Natural killer cell (primary cell): ENCODE measurements around the gene RTL10. TPM values are rescaled to one million over a fixed set of nuclear protein-coding genes. Genes with fewer than 3 reads are reported as not detected.
"Not testable (repeated sequence)": the region's sequence is repeated elsewhere in the genome, so short reads cannot be mapped to it uniquely, and the experiment has no call there.

ENCODE experiments used
- ATAC-seq, 3 donors: fragments of 150-1000 bp in 2 of 3; fragments of 200-7000 bp in 1 of 3; cut with Tn5 transposase; 1 replicate in 1 of 3; 2 replicates in 2 of 3; pipeline ENCODE4 v1.10.0; 2021; ENCODE audit warnings: mild to moderate bottlenecking in 2 of 3, moderate library complexity in 2 of 3
- DNase-seq, 2 donors: peaks; one replicate each; pipeline versions ENCODE4 v3.0.0 to v3.0.0-alpha.2; 2013 to 2021; ENCODE audit warnings: mixed read lengths in 1 of 2
- H3K27ac ChIP-seq: one replicate; pipeline ENCODE4 v1.5.1; 2013; ENCODE audit warnings: mild to moderate bottlenecking, low read length
- H3K27me3 ChIP-seq: one replicate; pipeline ENCODE4 v1.6.1; 2013; ENCODE audit warnings: low read length; ENCODE audit not compliant: control insufficient read depth, insufficient read depth
- H3K36me3 ChIP-seq: one replicate; pipeline ENCODE4 v1.6.1; 2013; ENCODE audit warnings: low read length; ENCODE audit not compliant: control insufficient read depth, insufficient read depth
- H3K4me1 ChIP-seq: one replicate; pipeline ENCODE4 v1.6.1; 2013; ENCODE audit warnings: low read length; ENCODE audit not compliant: control insufficient read depth, insufficient read depth
- H3K4me3 ChIP-seq: one replicate; pipeline ENCODE4 v1.5.1; 2013; ENCODE audit warnings: low read length
- H3K9me3 ChIP-seq: one replicate; pipeline ENCODE4 v1.6.1; 2013; ENCODE audit warnings: low read length; ENCODE audit not compliant: control insufficient read depth, insufficient read depth
- H3K27ac Mint-ChIP-seq, 2 donors: one replicate each; pipeline ENCODE4 v1.8.0; 2022; ENCODE audit warnings: mild to moderate bottlenecking in 2 of 2, mixed read lengths in 2 of 2, moderate library complexity in 1 of 2
- H3K27me3 Mint-ChIP-seq, 2 donors: one replicate each; pipeline ENCODE4 v1.8.0; 2022; ENCODE audit warnings: low read depth in 2 of 2, mixed read lengths in 2 of 2
- H3K36me3 Mint-ChIP-seq: one replicate; pipeline ENCODE4 v1.8.0; 2022; ENCODE audit warnings: mixed read lengths
- H3K4me1 Mint-ChIP-seq, 2 donors: one replicate each; pipeline ENCODE4 v1.8.0; 2022; ENCODE audit warnings: mixed read lengths in 2 of 2
- H3K4me3 Mint-ChIP-seq: one replicate; pipeline ENCODE4 v1.8.0; 2022; ENCODE audit warnings: mild to moderate bottlenecking, moderate library complexity, mixed read lengths
- H3K9me3 Mint-ChIP-seq, 2 donors: one replicate each; pipeline ENCODE4 v1.8.0; 2022; ENCODE audit warnings: mixed read lengths in 2 of 2
- WGBS: methylation state at CpG from one replicate; pipeline ENCODE4 v1.1.7; 2013; ENCODE audit warnings: missing lambda C conversion rate; ENCODE audit not compliant: insufficient coverage; 5-methylcytosine and 5-hydroxymethylcytosine counted together
- intact Hi-C: fragments of 100-400 bp; cut with micrococcal nuclease; formaldehyde crosslinking; loops from one replicate; pipeline ENCODE4 v1.14.2; 2022
- total RNA-seq, 4 donors: library from RNA; stranded (reverse); fragments of 120-200 nt in 1 of 4; gene quantifications; one replicate each; pipeline versions ENCODE4 v1.2.3 to v1.2.4, GENCODE V29; 2013 to 2022
- TF ChIP-seq, protein P1 (sequence below): fragments of 200-600 bp; IDR thresholded peaks from one replicate; pipeline ENCODE4 v1.8.0; 2022; ENCODE audit warnings: antibody characterized with exemption

Gene RTL10
- total RNA-seq, 3 donors from 2014 or later (not counting 1 experiment from before 2014, with no cell fraction given) = 6.4 to 12.5 (median 11.7) TPM

DNA sequence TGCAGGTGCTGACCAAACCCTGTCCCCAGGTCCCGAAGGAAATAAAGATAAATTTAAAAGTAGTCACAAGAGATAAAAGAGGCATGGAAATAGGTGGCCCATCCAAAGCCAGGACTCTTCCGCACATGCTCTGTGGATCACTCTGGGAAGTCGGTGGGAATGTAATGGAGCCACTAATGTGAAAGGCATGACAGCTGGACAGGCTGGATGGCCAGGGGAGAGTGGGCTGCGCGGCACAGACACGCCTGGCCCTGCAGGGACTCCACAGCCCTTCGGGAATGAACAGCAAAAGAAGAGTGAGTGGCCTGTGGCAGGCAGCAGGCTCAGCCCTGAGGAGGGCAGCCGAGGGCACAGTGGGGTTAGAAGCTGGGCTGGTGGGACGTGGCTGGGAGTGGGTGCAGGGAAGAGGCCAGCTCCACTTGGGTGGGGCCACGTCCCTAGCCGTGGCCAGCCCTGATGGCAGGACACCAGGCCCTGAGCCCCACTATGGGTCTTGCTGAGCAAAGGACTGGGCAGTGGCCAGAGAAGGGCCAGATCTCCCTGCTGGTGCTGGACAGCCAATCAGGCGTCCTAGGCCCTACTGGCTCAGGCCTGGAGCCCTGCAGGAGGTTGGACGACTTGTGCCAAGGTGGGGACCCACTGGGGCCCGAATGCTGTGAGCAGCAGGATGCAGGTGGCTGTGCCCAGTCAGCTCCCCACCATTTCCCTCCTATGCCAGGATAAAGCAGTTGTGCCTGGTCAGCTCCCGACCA is 31.3 kb upstream of the RTL10 start:
- no peaks in the 10 kb centered on the region for H3K36me3 Mint-ChIP-seq

DNA sequence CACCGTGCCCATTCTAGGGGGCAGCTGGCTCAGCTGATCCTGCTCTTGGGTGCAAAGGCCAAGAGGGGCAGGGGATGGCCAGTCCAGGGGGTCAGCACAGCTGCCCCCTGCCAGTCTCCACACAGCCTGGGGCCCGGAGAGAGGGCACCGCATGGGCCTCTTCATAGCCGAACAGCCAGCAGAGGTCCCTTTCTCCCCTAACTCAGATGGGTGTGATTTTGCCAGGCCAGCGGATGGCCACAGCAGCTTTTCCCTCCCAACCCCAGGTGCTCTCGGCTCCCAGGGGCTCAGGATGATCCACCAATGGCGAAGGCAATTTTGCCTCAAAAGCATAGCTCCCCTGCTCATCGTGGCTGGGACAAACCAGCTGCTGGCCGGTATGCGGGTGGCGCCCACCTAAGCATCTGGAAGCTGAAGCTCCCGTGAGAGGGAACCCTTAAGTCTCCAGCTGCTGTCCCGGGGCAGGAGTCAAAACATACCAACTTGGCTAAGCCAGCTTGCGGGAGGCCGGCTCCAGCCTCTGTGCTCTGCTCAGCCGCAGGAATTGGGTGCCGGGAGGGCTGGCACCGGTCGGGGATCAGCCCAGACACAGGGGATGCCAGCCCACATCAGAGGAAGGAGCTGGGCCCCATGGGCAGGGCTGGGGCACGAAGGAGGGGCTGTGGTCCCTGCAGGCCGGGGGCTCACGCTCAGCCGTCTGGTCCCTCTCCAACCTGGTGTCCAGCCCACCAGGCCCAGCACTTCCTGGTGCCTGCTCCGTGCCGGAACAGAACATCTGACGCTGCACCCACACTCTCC is 30.5 kb upstream of the RTL10 start:
- Histone ChIP-seq H3K27me3 (no peaks in the 10 kb centered on the region), H3K27ac (no peak overlapping the region), H3K36me3 (no peaks in the 10 kb centered on the region), H3K4me1 (peaks cover 17% of the 10 kb centered on the region), H3K9me3 (no peaks in the 10 kb centered on the region), H3K4me3 (no peak overlapping the region)
- WGBS = 93% methylated on average over 26 of the region's 26 CpGs
- H3K27me3 Mint-ChIP-seq = no peaks in the 10 kb centered on the region
- no peak overlapping the region for H3K4me3 Mint-ChIP-seq
- H3K36me3 Mint-ChIP-seq = no peaks in the 10 kb centered on the region
- H3K27ac Mint-ChIP-seq = no peak overlapping the region
- intact Hi-C loops = no loop called here
- no peaks in the 10 kb centered on the region for H3K4me1 Mint-ChIP-seq
- no peaks in the 10 kb centered on the region for H3K9me3 Mint-ChIP-seq
- no peak for ATAC-seq
- no peak for DNase-seq
- TF ChIP-seq, protein P1, sequence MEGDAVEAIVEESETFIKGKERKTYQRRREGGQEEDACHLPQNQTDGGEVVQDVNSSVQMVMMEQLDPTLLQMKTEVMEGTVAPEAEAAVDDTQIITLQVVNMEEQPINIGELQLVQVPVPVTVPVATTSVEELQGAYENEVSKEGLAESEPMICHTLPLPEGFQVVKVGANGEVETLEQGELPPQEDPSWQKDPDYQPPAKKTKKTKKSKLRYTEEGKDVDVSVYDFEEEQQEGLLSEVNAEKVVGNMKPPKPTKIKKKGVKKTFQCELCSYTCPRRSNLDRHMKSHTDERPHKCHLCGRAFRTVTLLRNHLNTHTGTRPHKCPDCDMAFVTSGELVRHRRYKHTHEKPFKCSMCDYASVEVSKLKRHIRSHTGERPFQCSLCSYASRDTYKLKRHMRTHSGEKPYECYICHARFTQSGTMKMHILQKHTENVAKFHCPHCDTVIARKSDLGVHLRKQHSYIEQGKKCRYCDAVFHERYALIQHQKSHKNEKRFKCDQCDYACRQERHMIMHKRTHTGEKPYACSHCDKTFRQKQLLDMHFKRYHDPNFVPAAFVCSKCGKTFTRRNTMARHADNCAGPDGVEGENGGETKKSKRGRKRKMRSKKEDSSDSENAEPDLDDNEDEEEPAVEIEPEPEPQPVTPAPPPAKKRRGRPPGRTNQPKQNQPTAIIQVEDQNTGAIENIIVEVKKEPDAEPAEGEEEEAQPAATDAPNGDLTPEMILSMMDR = no peak

More for the DNA sequence above, 31.3 kb upstream of the RTL10 start:
- Mint-ChIP-seq H3K4me3 (no peak overlapping the region), H3K4me1 (peaks cover 0 to under 1% of the 10 kb centered on the region in 2 donors), H3K27me3 (no peaks in the 10 kb centered on the region), H3K27ac (no peak overlapping the region), H3K9me3 (no peaks in the 10 kb centered on the region)
- Histone ChIP-seq H3K4me1 (peaks cover 23% of the 10 kb centered on the region), H3K4me3 (no peak overlapping the region), H3K9me3 (no peaks in the 10 kb centered on the region), H3K27ac (no peak overlapping the region), H3K27me3 (no peaks in the 10 kb centered on the region), H3K36me3 (no peaks in the 10 kb centered on the region)
- DNase-seq (no peak), ATAC-seq (no peak)
- intact Hi-C loops = no loop called here
- 89% methylated on average over 15 of the region's 15 CpGs for WGBS
- TF ChIP-seq, protein P1 = no peak

DNA sequence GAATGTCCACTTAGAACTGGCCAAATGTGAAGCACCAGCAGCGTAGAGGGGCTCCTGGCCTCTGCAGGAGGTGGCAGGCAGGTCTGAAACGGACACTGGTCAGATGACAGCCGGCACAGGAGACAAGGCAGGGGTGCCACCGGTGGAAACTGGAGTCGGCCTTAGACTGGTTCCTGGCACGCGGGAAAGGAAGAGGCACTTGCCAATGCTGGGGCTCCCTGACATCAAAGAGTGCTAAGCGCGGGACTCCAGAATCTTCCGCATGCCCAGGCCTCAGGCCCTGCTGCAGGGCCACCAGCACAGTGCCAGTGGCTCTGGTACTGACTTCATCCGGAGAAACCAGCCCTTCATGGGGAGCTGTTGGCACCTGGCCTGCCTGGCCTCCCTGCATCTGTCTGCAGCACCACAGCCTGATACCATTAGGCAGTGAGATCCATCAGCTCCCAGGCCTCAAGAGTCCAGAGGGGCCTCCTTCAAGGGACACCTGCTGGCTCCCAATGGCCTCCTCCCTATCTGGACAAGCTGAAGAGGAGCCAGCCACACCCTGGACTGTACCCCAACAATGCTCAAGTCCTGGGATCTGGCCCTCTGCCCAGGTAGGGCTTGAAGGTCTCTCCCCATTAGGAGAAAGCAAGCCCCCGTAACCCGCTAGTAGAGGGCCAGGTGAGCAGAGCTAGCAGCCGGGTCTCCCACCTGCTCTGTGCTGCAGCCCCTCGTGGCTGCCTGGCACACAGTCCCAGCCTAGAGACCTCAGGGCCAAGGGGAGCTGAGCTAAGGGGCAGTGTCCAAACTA is 29.7 kb upstream of the RTL10 start:
- TF ChIP-seq, protein P1 = no peak
- WGBS = 95% methylated on average over 15 of the region's 15 CpGs
- H3K27me3 ChIP-seq = no peaks in the 10 kb centered on the region
- no peak overlapping the region for H3K27ac ChIP-seq
- H3K27me3 Mint-ChIP-seq = no peaks in the 10 kb centered on the region
- no peaks in the 10 kb centered on the region for H3K36me3 ChIP-seq
- no peak overlapping the region for H3K27ac Mint-ChIP-seq
- H3K36me3 Mint-ChIP-seq = no peaks in the 10 kb centered on the region
- no peaks in the 10 kb centered on the region for H3K9me3 Mint-ChIP-seq
- no peak for ATAC-seq
- H3K4me3 Mint-ChIP-seq = no peak overlapping the region
- DNase-seq = no peak
- intact Hi-C loops = no loop called here
- peaks cover 17% of the 10 kb centered on the region for H3K4me1 ChIP-seq
- no peaks in the 10 kb centered on the region for H3K9me3 ChIP-seq
- no peaks in the 10 kb centered on the region for H3K4me1 Mint-ChIP-seq
- no peak overlapping the region for H3K4me3 ChIP-seq

DNA sequence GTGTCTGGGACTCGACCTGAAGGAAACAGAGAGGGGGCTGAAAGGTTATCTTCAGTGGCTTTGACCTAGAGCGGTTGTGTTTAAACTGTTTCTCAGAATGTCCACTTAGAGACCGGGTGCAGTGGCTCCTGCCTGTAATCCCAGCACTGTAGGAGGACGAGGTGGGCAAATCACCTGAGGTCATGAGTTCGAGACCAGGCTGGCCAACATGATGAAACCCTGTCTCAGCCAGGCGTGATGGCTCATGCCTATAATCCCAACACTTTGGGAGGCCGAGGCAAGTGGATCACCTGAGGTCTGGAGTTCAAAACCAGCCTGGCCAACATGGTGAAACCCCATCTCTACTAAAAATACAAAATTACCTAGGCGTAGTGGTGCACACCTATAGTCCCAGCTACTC is 28.8 kb upstream of the RTL10 start:
- intact Hi-C loops, H3K27me3 ChIP-seq, H3K4me3 ChIP-seq, H3K4me3 Mint-ChIP-seq, H3K9me3 Mint-ChIP-seq, H3K9me3 ChIP-seq, H3K36me3 Mint-ChIP-seq, ATAC-seq, H3K27ac ChIP-seq, H3K27ac Mint-ChIP-seq, H3K27me3 Mint-ChIP-seq, H3K36me3 ChIP-seq, DNase-seq, H3K4me1 Mint-ChIP-seq: not testable (repeated sequence)
- WGBS = 95% methylated on average over 8 of the region's 8 CpGs
- peaks cover 17% of the 10 kb centered on the region for H3K4me1 ChIP-seq
